HL-60 (cell line): Measurements from ENCODE around the gene FNDC3B.

ENCODE experiments used
- DNase-seq, 2 experiments: peaks; one replicate each; pipeline ENCODE4 v3.0.0-alpha.2; 2010 to 2020; ENCODE audit warnings: low read depth in 1 of 2, low spot score in 1 of 2
- H3K27ac ChIP-seq: fragments of 250-450 bp; sonication (Bioruptor Pico); replicated peaks from 2 replicates; pipeline ENCODE4 v1.5.1; 2020; ENCODE audit warnings: mild to moderate bottlenecking, moderate library complexity
- H3K27me3 ChIP-seq: fragments of 250-450 bp; sonication (Bioruptor Pico); 2 replicates; pipeline ENCODE4 v1.5.1; 2021; ENCODE audit warnings: mild to moderate bottlenecking, moderate library complexity; ENCODE audit not compliant: insufficient read depth, poor library complexity, severe bottlenecking
- H3K4me3 ChIP-seq: replicated peaks from 2 replicates; pipeline ENCODE4 v1.5.1; 2011; ENCODE audit warnings: mild to moderate bottlenecking, control low read depth, low read length; ENCODE audit not compliant: insufficient read depth
- GABPA ChIP-seq: IDR thresholded peaks from 2 replicates; pipeline ENCODE4 v1.6.1; 2012; ENCODE audit warnings: low read depth
- POLR2AphosphoS5 ChIP-seq: IDR thresholded peaks from 2 replicates; pipeline ENCODE4 v1.6.1; 2012; ENCODE audit warnings: low read depth
- SPI1 ChIP-seq: IDR thresholded peaks from 2 replicates; pipeline ENCODE4 v1.6.1; 2012; ENCODE audit warnings: low read depth, mild to moderate bottlenecking, borderline replicate concordance
- TF ChIP-seq, protein P1 (sequence below): IDR thresholded peaks from 2 replicates; pipeline ENCODE4 v1.6.1; 2012; ENCODE audit warnings: low read depth; ENCODE audit not compliant: insufficient replicate concordance
- TF ChIP-seq, protein P2 (sequence below): IDR thresholded peaks from one replicate; pipeline ENCODE4 v1.5.1; 2011; ENCODE audit warnings: low read length, control low read depth, inconsistent platforms; ENCODE audit not compliant: insufficient read depth

Gene FNDC3B

DNA sequence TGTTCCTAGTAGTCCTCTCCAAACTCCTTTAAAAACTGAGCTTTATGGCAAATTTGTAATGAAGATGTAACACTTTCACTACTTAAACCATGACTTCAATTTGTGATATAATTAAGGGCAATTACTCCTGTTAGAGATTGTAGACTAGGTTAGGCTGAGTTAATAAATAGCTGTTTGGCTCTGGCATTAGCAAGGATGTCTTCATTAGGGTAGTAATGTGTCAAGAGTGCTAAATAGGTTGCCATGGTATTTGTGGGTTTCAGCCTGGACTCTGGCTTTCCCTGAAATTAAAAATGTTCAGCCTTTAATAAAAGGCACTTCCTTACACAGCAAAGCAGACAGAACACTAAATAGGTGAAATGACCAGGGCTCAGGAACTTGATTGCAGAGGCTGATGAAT is 337.0 kb downstream of the FNDC3B start:
- no peak overlapping the region for H3K27ac ChIP-seq
- no peak for DNase-seq
- TF ChIP-seq, protein P1, sequence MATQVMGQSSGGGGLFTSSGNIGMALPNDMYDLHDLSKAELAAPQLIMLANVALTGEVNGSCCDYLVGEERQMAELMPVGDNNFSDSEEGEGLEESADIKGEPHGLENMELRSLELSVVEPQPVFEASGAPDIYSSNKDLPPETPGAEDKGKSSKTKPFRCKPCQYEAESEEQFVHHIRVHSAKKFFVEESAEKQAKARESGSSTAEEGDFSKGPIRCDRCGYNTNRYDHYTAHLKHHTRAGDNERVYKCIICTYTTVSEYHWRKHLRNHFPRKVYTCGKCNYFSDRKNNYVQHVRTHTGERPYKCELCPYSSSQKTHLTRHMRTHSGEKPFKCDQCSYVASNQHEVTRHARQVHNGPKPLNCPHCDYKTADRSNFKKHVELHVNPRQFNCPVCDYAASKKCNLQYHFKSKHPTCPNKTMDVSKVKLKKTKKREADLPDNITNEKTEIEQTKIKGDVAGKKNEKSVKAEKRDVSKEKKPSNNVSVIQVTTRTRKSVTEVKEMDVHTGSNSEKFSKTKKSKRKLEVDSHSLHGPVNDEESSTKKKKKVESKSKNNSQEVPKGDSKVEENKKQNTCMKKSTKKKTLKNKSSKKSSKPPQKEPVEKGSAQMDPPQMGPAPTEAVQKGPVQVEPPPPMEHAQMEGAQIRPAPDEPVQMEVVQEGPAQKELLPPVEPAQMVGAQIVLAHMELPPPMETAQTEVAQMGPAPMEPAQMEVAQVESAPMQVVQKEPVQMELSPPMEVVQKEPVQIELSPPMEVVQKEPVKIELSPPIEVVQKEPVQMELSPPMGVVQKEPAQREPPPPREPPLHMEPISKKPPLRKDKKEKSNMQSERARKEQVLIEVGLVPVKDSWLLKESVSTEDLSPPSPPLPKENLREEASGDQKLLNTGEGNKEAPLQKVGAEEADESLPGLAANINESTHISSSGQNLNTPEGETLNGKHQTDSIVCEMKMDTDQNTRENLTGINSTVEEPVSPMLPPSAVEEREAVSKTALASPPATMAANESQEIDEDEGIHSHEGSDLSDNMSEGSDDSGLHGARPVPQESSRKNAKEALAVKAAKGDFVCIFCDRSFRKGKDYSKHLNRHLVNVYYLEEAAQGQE, result no peak
- TF ChIP-seq GABPA (no peak), SPI1 (no peak), POLR2AphosphoS5 (no peak)
- TF ChIP-seq, protein P2, sequence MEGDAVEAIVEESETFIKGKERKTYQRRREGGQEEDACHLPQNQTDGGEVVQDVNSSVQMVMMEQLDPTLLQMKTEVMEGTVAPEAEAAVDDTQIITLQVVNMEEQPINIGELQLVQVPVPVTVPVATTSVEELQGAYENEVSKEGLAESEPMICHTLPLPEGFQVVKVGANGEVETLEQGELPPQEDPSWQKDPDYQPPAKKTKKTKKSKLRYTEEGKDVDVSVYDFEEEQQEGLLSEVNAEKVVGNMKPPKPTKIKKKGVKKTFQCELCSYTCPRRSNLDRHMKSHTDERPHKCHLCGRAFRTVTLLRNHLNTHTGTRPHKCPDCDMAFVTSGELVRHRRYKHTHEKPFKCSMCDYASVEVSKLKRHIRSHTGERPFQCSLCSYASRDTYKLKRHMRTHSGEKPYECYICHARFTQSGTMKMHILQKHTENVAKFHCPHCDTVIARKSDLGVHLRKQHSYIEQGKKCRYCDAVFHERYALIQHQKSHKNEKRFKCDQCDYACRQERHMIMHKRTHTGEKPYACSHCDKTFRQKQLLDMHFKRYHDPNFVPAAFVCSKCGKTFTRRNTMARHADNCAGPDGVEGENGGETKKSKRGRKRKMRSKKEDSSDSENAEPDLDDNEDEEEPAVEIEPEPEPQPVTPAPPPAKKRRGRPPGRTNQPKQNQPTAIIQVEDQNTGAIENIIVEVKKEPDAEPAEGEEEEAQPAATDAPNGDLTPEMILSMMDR, result no peak
- H3K4me3 ChIP-seq, result no peak overlapping the region
- no peaks in the 10 kb centered on the region for H3K27me3 ChIP-seq

GRCh38 chr3:172376881-172377280 is 337.5 kb downstream of the FNDC3B start:
- Histone ChIP-seq H3K27ac (no peak overlapping the region), H3K4me3 (no peak overlapping the region), H3K27me3 (no peaks in the 10 kb centered on the region)
- DNase-seq, result no peak
- TF ChIP-seq, protein P2, result no peak
- no peak for TF ChIP-seq GABPA
- TF ChIP-seq, protein P1, result no peak
- TF ChIP-seq SPI1, result no peak
- no peak for TF ChIP-seq POLR2AphosphoS5

- no peak overlapping the region for H3K4me3 ChIP-seq
- no peak for DNase-seq
- no peak overlapping the region for H3K27ac ChIP-seq
- no peaks in the 10 kb centered on the region for H3K27me3 ChIP-seq
- no peak for TF ChIP-seq GABPA
- TF ChIP-seq, protein P2, result no peak
Observed at GRCh38 chr3:172378439-172378838, 339.1 kb downstream of the FNDC3B start.

- TF ChIP-seq POLR2AphosphoS5 (no peak), SPI1 (no peak), GABPA (no peak)
- TF ChIP-seq, protein P2, result no peak
- TF ChIP-seq, protein P1, result no peak
- H3K4me3 ChIP-seq, result no peak overlapping the region
- H3K27me3 ChIP-seq, result no peaks in the 10 kb centered on the region
- no peak overlapping the region for H3K27ac ChIP-seq
- DNase-seq, result no peak
Observed at GRCh38 chr3:172379372-172379771, 340.0 kb downstream of the FNDC3B start.
